CD14-positive monocyte (primary cell): ENCODE results near the gene GRIP1. TPM values are rescaled to one million over a fixed set of nuclear protein-coding genes. Genes with fewer than 3 reads are reported as not detected.
A peak's percentile ranks its signal among the peaks of the same experiment; 100 is the strongest.

ENCODE experiments used
- DNase-seq, 3 donors: peaks; one replicate each; pipeline ENCODE4 v3.0.0-alpha.2; 2011 to 2022
- H2AFZ ChIP-seq: 2 replicates; pipeline ENCODE4 v1.6.0; 2012; ENCODE audit warnings: mild to moderate bottlenecking, low read depth, low read length, inconsistent platforms; ENCODE audit not compliant: insufficient read depth, poor library complexity, severe bottlenecking
- H3K27ac ChIP-seq, 2 donors: 1 replicate in 1 of 2; 2 replicates in 1 of 2; pipeline ENCODE4 v1.5.1; 2012 to 2013; ENCODE audit warnings: low read length in 2 of 2, control low read depth in 1 of 2, inconsistent platforms in 1 of 2, low read depth in 1 of 2, mild to moderate bottlenecking in 1 of 2
- H3K27me3 ChIP-seq, 2 donors: one replicate each; pipeline versions ENCODE4 v1.6.0 to v1.6.1; 2011 to 2013; ENCODE audit warnings: low read length in 2 of 2; ENCODE audit not compliant: control insufficient read depth in 2 of 2, insufficient read depth in 2 of 2
- H3K36me3 ChIP-seq, 2 donors: replicated peaks in 1 of 2; 1 replicate in 1 of 2; 2 replicates in 1 of 2; pipeline versions ENCODE4 v1.5.1 to v1.6.1; 2012 to 2013; ENCODE audit warnings: low read length in 2 of 2, control low read depth in 1 of 2, inconsistent platforms in 1 of 2, mild to moderate bottlenecking in 1 of 2; ENCODE audit not compliant: insufficient read depth in 2 of 2, control insufficient read depth in 1 of 2
- H3K4me1 ChIP-seq, 2 donors: 1 replicate in 1 of 2; 2 replicates in 1 of 2; pipeline versions ENCODE4 v1.5.1 to v1.6.1; 2012 to 2013; ENCODE audit warnings: low read length in 2 of 2, control low read depth in 1 of 2, inconsistent platforms in 1 of 2, mild to moderate bottlenecking in 1 of 2, moderate library complexity in 1 of 2; ENCODE audit not compliant: insufficient read depth in 2 of 2, control insufficient read depth in 1 of 2
- H3K4me2 ChIP-seq: replicated peaks from 2 replicates; pipeline ENCODE3; 2012; ENCODE audit warnings: low read length, moderate library complexity, mild to moderate bottlenecking; ENCODE audit not compliant: poor library complexity, severe bottlenecking; ENCODE audit errors: extremely low read depth
- H3K4me3 ChIP-seq, 3 experiments: fragments of 200-600 bp in 1 of 3; sonication (generic) in 1 of 3; replicated peaks in 1 of 3; 1 replicate in 2 of 3; 2 replicates in 1 of 3; pipeline ENCODE4 v1.5.1; 2011 to 2013; ENCODE audit warnings: low read length in 3 of 3, mild to moderate bottlenecking in 3 of 3, control low read depth in 2 of 3, low read depth in 2 of 3, inconsistent platforms in 1 of 3, moderate library complexity in 1 of 3
- H3K79me2 ChIP-seq: 2 replicates; pipeline ENCODE4 v1.6.0; 2012; ENCODE audit warnings: mild to moderate bottlenecking, control low read depth, inconsistent platforms, low read length, moderate library complexity; ENCODE audit not compliant: insufficient read depth
- H3K9ac ChIP-seq: 2 replicates; pipeline ENCODE4 v1.6.0; 2017; ENCODE audit warnings: low read length, mild to moderate bottlenecking; ENCODE audit not compliant: insufficient read depth, poor library complexity, severe bottlenecking
- H3K9me3 ChIP-seq, 2 donors: replicated peaks in 1 of 2; 1 replicate in 1 of 2; 2 replicates in 1 of 2; pipeline versions ENCODE4 v1.5.1 to v1.6.1; 2012 to 2013; ENCODE audit warnings: low read length in 2 of 2, control low read depth in 1 of 2; ENCODE audit not compliant: control insufficient read depth in 1 of 2, insufficient read depth in 1 of 2
- H4K20me1 ChIP-seq: 2 replicates; pipeline ENCODE4 v1.6.0; 2012; ENCODE audit warnings: mild to moderate bottlenecking, low read length, control low read depth, moderate library complexity; ENCODE audit not compliant: insufficient read depth
- H3K27ac Mint-ChIP-seq, 7 donors: one replicate each; pipeline ENCODE4 v1.8.0; 2020; ENCODE audit warnings: mild to moderate bottlenecking in 7 of 7, mixed read lengths in 7 of 7, moderate library complexity in 6 of 7, inconsistent platforms in 2 of 7
- H3K27me3 Mint-ChIP-seq, 3 donors: one replicate each; pipeline ENCODE4 v1.8.0; 2021 to 2022; ENCODE audit warnings: low read depth in 3 of 3, mild to moderate bottlenecking in 3 of 3, mixed read lengths in 3 of 3, moderate library complexity in 3 of 3, inconsistent platforms in 1 of 3
- H3K36me3 Mint-ChIP-seq, 2 donors: one replicate each; pipeline ENCODE4 v1.8.0; 2020; ENCODE audit warnings: mixed read lengths in 2 of 2, inconsistent platforms in 1 of 2, mild to moderate bottlenecking in 1 of 2
- H3K4me1 Mint-ChIP-seq: one replicate; pipeline ENCODE4 v1.8.0; 2020; ENCODE audit warnings: mild to moderate bottlenecking, mixed read lengths
- H3K4me3 Mint-ChIP-seq, 2 donors: one replicate each; pipeline ENCODE4 v1.8.0; 2020; ENCODE audit warnings: mild to moderate bottlenecking in 2 of 2, mixed read lengths in 2 of 2, moderate library complexity in 1 of 2
- H3K9me3 Mint-ChIP-seq, 7 donors: one replicate each; pipeline ENCODE4 v1.8.0; 2020 to 2022; ENCODE audit warnings: mixed read lengths in 7 of 7, mild to moderate bottlenecking in 6 of 7, moderate library complexity in 6 of 7, inconsistent platforms in 2 of 7
- CTCF ChIP-seq: fragments of 200-600 bp; IDR thresholded peaks from one replicate; pipeline ENCODE4 v1.8.0; 2022; ENCODE audit warnings: antibody characterized with exemption, mild to moderate bottlenecking
- WGBS: methylation state at CpG from one replicate; pipeline ENCODE4 v1.1.5; 2013; ENCODE audit warnings: missing lambda C conversion rate; ENCODE audit not compliant: insufficient coverage; 5-methylcytosine and 5-hydroxymethylcytosine counted together
- intact Hi-C, 2 donors: fragments of 100-400 bp; cut with micrococcal nuclease; formaldehyde crosslinking; loops; one replicate each; pipeline versions ENCODE4 v1.15.0 to v1.15.1; 2023
- polyA plus RNA-seq, 3 donors: library from polyadenylated mRNA; depleted of rRNA in 1 of 3; unstranded in 2 of 3; stranded (reverse) in 1 of 3; fragments of 300-500 nt in 2 of 3; fragments of >200 nt in 1 of 3; fragmentation: Illumina TruSeq in 2 of 3; gene quantifications; 1 replicate in 2 of 3; 2 replicates in 1 of 3; pipeline ENCODE4 v1.2.3, GENCODE V29; 2012 to 2021

Gene GRIP1
- polyA plus RNA-seq, 3 donors = 0.21 TPM; not detected in 2

- H2AFZ ChIP-seq = no peak overlapping the region
- peaks cover 4% of the 10 kb centered on the region for H3K4me1 Mint-ChIP-seq
These were observed 30.5 kb upstream of the GRIP1 start for GRCh38 chr12:66709457-66709773.

GRCh38 chr12:66708704-66709456 lies 30.0 kb upstream of the GRIP1 start:
- WGBS = no CpG with 5 or more reads among the region's 3 CpGs

More at GRCh38 chr12:66709457-66709773, 30.5 kb upstream of the GRIP1 start:
- no peak for TF ChIP-seq CTCF
- Mint-ChIP-seq H3K9me3 (peaks cover 0 to 7% (median 0%) of the 10 kb centered on the region in 7 donors), H3K27me3 (peaks cover 0 to 5% (median 1%) of the 10 kb centered on the region in 3 donors), H3K36me3 (no peaks in the 10 kb centered on the region), H3K4me3 (peak overlapping the region in 1 of 2 donors; percentile 6), H3K27ac (no peak overlapping the region)
- Histone ChIP-seq H3K27ac (no peak overlapping the region), H3K36me3 (no peaks in the 10 kb centered on the region), H3K27me3 (no peaks in the 10 kb centered on the region), H4K20me1 (no peaks in the 10 kb centered on the region), H3K4me2 (no peak overlapping the region), H3K4me1 (peaks cover 0 to 6% of the 10 kb centered on the region in 2 donors), H3K9ac (no peak overlapping the region), H3K4me3 (no peak overlapping the region), H3K9me3 (no peaks in the 10 kb centered on the region), H3K79me2 (no peaks in the 10 kb centered on the region)
- DNase-seq = no peak
- WGBS = 100% methylated on average over 1 of the region's 1 CpG
- intact Hi-C loops = no loop called here

More at GRCh38 chr12:66708704-66709456, 30.0 kb upstream of the GRIP1 start:
- Histone ChIP-seq H3K4me1 (peaks cover 0 to 5% of the 10 kb centered on the region in 2 donors), H3K4me2 (no peak overlapping the region), H3K79me2 (no peaks in the 10 kb centered on the region), H3K9me3 (no peaks in the 10 kb centered on the region), H3K4me3 (no peak overlapping the region), H3K36me3 (no peaks in the 10 kb centered on the region), H4K20me1 (no peaks in the 10 kb centered on the region), H3K27ac (no peak overlapping the region), H3K9ac (no peak overlapping the region), H2AFZ (no peak overlapping the region), H3K27me3 (no peaks in the 10 kb centered on the region)
- H3K27me3 Mint-ChIP-seq = peaks cover 0 to 5% (median 1%) of the 10 kb centered on the region in 3 donors
- peak overlapping the region in 1 of 2 donors; percentile 6 for H3K4me3 Mint-ChIP-seq
- H3K9me3 Mint-ChIP-seq = peaks cover 0 to 7% (median 0%) of the 10 kb centered on the region in 7 donors
- TF ChIP-seq CTCF = peak; percentile 72
- no peaks in the 10 kb centered on the region for H3K36me3 Mint-ChIP-seq
- no peak for DNase-seq
- no peak overlapping the region for H3K27ac Mint-ChIP-seq
- peaks cover 4% of the 10 kb centered on the region for H3K4me1 Mint-ChIP-seq
- intact Hi-C loops = no loop called here
